Neutrophil (primary cell): ENCODE measurements around the gene SRR.

Source experiments
- H3K27ac ChIP-seq: fragments of 200-600 bp; sonication (generic); 2 replicates; pipeline ENCODE4 v1.5.1; 2016; ENCODE audit warnings: mild to moderate bottlenecking, moderate library complexity
- H3K27me3 ChIP-seq: fragments of 200-600 bp; sonication (generic); 2 replicates; pipeline ENCODE4 v1.6.0; 2016; ENCODE audit warnings: mild to moderate bottlenecking
- H3K36me3 ChIP-seq: fragments of 200-600 bp; sonication (generic); 2 replicates; pipeline ENCODE4 v1.5.1; 2017
- H3K4me1 ChIP-seq, 2 experiments: fragments of 200-600 bp in 1 of 2; sonication (generic) in 1 of 2; 1 replicate in 1 of 2; 2 replicates in 1 of 2; pipeline versions ENCODE4 v1.5.1 to v1.6.1; 2013 to 2016; ENCODE audit warnings: low read depth in 1 of 2, low read length in 1 of 2, mild to moderate bottlenecking in 1 of 2, moderate library complexity in 1 of 2; ENCODE audit not compliant: control insufficient read depth in 1 of 2, insufficient read depth in 1 of 2
- H3K4me3 ChIP-seq, 2 experiments: fragments of 200-600 bp in 1 of 2; sonication (generic) in 1 of 2; 1 replicate in 1 of 2; 2 replicates in 1 of 2; pipeline ENCODE4 v1.5.1; 2013 to 2016; ENCODE audit warnings: low read depth in 1 of 2, low read length in 1 of 2, mild to moderate bottlenecking in 1 of 2, moderate library complexity in 1 of 2
- H3K9me3 ChIP-seq: fragments of 200-600 bp; sonication (generic); 2 replicates; pipeline ENCODE4 v1.5.1; 2016
- TF ChIP-seq, protein P1 (sequence below): fragments of 200-600 bp; sonication (generic); IDR thresholded peaks from 2 replicates; pipeline ENCODE4 v1.5.1; 2016; ENCODE audit warnings: antibody characterized with exemption

SRR gene

GRCh38 chr17:2369039-2369438 is 65.3 kb downstream of the SRR start:
- no peak overlapping the region for H3K27ac ChIP-seq
- no peak overlapping the region for H3K4me3 ChIP-seq
- H3K27me3 ChIP-seq, result no peaks in the 10 kb centered on the region
- peaks cover 13 to 15% of the 10 kb centered on the region in 2 experiments for H3K4me1 ChIP-seq
- no peaks in the 10 kb centered on the region for H3K9me3 ChIP-seq
- TF ChIP-seq, protein P1, sequence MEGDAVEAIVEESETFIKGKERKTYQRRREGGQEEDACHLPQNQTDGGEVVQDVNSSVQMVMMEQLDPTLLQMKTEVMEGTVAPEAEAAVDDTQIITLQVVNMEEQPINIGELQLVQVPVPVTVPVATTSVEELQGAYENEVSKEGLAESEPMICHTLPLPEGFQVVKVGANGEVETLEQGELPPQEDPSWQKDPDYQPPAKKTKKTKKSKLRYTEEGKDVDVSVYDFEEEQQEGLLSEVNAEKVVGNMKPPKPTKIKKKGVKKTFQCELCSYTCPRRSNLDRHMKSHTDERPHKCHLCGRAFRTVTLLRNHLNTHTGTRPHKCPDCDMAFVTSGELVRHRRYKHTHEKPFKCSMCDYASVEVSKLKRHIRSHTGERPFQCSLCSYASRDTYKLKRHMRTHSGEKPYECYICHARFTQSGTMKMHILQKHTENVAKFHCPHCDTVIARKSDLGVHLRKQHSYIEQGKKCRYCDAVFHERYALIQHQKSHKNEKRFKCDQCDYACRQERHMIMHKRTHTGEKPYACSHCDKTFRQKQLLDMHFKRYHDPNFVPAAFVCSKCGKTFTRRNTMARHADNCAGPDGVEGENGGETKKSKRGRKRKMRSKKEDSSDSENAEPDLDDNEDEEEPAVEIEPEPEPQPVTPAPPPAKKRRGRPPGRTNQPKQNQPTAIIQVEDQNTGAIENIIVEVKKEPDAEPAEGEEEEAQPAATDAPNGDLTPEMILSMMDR, result no peak
- H3K36me3 ChIP-seq, result peaks cover 70% of the 10 kb centered on the region

DNA sequence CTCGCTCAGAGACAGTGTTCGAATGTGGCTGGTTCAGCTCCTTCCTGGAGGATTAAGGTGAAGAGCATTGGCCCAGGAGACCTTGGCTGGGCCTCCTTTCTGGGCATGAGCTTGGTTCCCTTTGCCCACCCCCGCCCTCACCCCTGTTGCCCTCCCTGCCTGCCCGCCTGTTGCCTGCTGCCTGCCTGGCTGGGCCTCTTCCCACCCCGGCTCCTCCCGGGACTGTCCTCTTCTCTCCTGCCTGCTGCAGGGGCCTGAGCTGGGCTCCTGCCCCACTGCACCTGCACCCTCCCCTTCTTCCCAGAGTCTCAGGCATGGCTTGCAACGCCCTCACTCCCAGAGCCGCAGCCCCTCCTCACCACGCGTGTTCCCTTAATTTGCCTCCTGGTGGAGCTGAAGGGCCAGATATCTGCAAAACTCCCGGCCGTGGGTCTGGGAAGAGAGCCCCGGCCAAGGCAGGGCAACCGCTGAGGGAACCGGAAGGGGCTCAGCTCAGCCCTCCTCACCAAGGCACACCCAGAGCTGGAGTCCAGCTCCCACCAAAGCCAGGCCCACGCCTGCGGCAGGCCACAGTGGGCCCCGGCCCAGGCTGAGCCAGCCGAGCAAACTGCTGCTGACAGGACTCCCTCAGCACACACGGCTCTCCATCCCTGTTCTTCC is 65.9 kb downstream of the SRR start:
- Histone ChIP-seq H3K9me3 (no peaks in the 10 kb centered on the region), H3K36me3 (peaks cover 65% of the 10 kb centered on the region), H3K4me1 (peaks cover 13 to 15% of the 10 kb centered on the region in 2 experiments), H3K27me3 (no peaks in the 10 kb centered on the region), H3K4me3 (no peak overlapping the region), H3K27ac (no peak overlapping the region)
- TF ChIP-seq, protein P1, result no peak

DNA sequence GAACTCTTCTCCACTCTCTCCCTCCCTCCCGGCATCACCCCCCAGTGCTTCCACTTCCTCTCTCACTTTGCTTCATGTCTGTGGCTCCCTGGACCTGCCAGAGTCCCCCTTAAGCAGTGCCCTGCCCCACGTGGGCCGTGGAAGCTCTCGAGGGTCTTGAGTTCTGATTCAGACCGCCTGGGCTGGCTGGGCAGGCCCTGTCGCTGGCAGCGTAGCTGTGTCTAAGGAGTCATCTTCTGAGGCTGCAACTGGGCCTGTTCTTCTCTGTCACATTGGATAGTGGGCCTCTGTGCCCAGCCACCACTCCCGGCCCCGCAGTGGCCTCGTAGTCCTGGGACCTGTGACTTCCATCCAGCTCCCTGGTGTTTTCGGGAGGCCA is 66.5 kb downstream of the SRR start:
- Histone ChIP-seq H3K4me1 (peaks cover 13 to 15% of the 10 kb centered on the region in 2 experiments), H3K36me3 (peaks cover 65% of the 10 kb centered on the region), H3K27me3 (no peaks in the 10 kb centered on the region), H3K9me3 (no peaks in the 10 kb centered on the region), H3K27ac (no peak overlapping the region), H3K4me3 (no peak overlapping the region)
- TF ChIP-seq, protein P1, result no peak

- H3K27ac ChIP-seq, result no peak overlapping the region
- no peak overlapping the region for H3K4me3 ChIP-seq
- no peaks in the 10 kb centered on the region for H3K27me3 ChIP-seq
- H3K36me3 ChIP-seq, result peaks cover 67% of the 10 kb centered on the region
- H3K4me1 ChIP-seq, result peaks cover 13 to 15% of the 10 kb centered on the region in 2 experiments
- TF ChIP-seq, protein P1, result no peak
- no peaks in the 10 kb centered on the region for H3K9me3 ChIP-seq
Observed at GRCh38 chr17:2371183-2372130, 67.7 kb downstream of the SRR start.

- TF ChIP-seq, protein P1, result no peak
- H3K36me3 ChIP-seq, result peaks cover 67% of the 10 kb centered on the region
- H3K9me3 ChIP-seq, result no peaks in the 10 kb centered on the region
- no peak overlapping the region for H3K4me3 ChIP-seq
- no peaks in the 10 kb centered on the region for H3K27me3 ChIP-seq
- H3K27ac ChIP-seq, result no peak overlapping the region
- peaks cover 13 to 15% of the 10 kb centered on the region in 2 experiments for H3K4me1 ChIP-seq
Observed at GRCh38 chr17:2372180-2372579, 68.4 kb downstream of the SRR start.
